HEK293T (cell line): ENCODE measurements around the gene STX19.

ENCODE experiments used
- ARNT ChIP-seq: fragments of 450-650 bp; IDR thresholded peaks from 2 replicates; pipeline ENCODE4 v1.6.1; 2017; ENCODE audit warnings: mild to moderate bottlenecking
- ELF4 ChIP-seq: fragments of 450-650 bp; IDR thresholded peaks from 2 replicates; pipeline ENCODE4 v1.6.1; 2017; ENCODE audit warnings: antibody characterized with exemption
- FOXM1 ChIP-seq: fragments of 450-650 bp; IDR thresholded peaks from 2 replicates; pipeline ENCODE4 v1.6.1; 2017; ENCODE audit warnings: mild to moderate bottlenecking, borderline replicate concordance
- L3MBTL2 ChIP-seq: fragments of 450-650 bp; conservative IDR thresholded peaks from 2 replicates; pipeline ENCODE4 v1.6.1; 2016; ENCODE audit warnings: mild to moderate bottlenecking
- LEF1 ChIP-seq: fragments of 450-650 bp; IDR thresholded peaks from 2 replicates; pipeline ENCODE4 v1.6.1; 2017; ENCODE audit warnings: mild to moderate bottlenecking, borderline replicate concordance
- NFRKB ChIP-seq: fragments of 450-650 bp; IDR thresholded peaks from 2 replicates; pipeline ENCODE4 v1.6.1; 2016; ENCODE audit warnings: mild to moderate bottlenecking, moderate library complexity
- SP1 ChIP-seq: fragments of 450-650 bp; IDR thresholded peaks from 2 replicates; pipeline ENCODE4 v1.6.1; 2017
- SUZ12 ChIP-seq: fragments of 450-650 bp; IDR thresholded peaks from 2 replicates; pipeline ENCODE4 v1.6.1; 2016; ENCODE audit warnings: mild to moderate bottlenecking
- TARDBP ChIP-seq: fragments of 450-650 bp; IDR thresholded peaks from 2 replicates; pipeline ENCODE4 v1.6.1; 2016
- ZNF384 ChIP-seq: fragments of 450-650 bp; IDR thresholded peaks from 2 replicates; pipeline ENCODE4 v1.6.1; 2016

GRCh38 chr3:93969997-93970396 is 58.4 kb downstream of the STX19 start:
- TF ChIP-seq ARNT (no peak), FOXM1 (no peak), NFRKB (no peak), ZNF384 (no peak), SUZ12 (no peak), L3MBTL2 (no peak), ELF4 (no peak), SP1 (no peak), TARDBP (no peak), LEF1 (no peak)
